Measurements from ENCODE around the gene YLPM1.

DNA sequence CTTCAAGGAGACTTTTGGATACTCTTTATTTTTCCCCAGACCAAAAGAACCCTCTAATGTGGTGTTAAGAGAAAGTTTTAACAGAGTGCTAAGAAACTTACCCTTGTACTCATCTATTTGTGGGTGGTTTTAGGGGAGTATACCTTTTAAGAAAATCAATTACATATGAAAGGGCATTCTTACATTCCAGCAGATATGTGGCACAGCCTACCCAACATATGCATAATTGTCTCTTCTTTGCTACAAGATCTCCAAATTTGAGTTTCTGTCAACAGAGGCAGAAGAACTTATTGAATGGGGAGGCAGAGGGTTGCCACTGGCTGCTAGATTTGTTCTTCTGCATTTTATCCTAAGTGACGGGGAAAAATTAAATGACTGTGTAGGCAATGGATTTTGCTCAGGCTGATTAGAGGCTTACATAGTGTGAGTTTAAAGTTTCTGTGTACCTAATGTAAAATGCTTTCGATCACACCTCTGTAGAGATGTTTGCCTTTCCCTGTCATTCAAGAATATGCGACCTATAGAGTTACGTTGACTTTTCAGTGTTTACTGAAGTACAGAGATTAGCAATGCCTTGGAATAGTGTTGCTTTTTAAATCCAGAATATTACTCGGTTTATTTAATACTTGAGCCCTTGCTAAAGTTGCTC lies 58.3 kb downstream of the YLPM1 start:
- TF ChIP-seq, protein P1, sequence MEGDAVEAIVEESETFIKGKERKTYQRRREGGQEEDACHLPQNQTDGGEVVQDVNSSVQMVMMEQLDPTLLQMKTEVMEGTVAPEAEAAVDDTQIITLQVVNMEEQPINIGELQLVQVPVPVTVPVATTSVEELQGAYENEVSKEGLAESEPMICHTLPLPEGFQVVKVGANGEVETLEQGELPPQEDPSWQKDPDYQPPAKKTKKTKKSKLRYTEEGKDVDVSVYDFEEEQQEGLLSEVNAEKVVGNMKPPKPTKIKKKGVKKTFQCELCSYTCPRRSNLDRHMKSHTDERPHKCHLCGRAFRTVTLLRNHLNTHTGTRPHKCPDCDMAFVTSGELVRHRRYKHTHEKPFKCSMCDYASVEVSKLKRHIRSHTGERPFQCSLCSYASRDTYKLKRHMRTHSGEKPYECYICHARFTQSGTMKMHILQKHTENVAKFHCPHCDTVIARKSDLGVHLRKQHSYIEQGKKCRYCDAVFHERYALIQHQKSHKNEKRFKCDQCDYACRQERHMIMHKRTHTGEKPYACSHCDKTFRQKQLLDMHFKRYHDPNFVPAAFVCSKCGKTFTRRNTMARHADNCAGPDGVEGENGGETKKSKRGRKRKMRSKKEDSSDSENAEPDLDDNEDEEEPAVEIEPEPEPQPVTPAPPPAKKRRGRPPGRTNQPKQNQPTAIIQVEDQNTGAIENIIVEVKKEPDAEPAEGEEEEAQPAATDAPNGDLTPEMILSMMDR (IDR thresholded peaks at IDR 0.05) = no peak
- no peak for TF ChIP-seq ZFX (IDR thresholded peaks at IDR 0.05; ENCODE audit: borderline replicate concordance)

Measured in 22Rv1 (cell line).